ENCODE results near the gene CTTN. TPM values are rescaled to one million over a fixed set of nuclear protein-coding genes. Genes with fewer than 3 reads are reported as not detected.

The CTTN gene
- total RNA-seq, 4 donors from 2014 or later, result 92.8 to 226 (median 134) TPM

GRCh38 chr11:70468256-70469195 lies 70.2 kb downstream of the CTTN start:
- Histone ChIP-seq H3K36me3 (no peaks in the 10 kb centered on the region), H3K4me1 (peaks cover 0 to 9% of the 10 kb centered on the region in 2 donors), H3K27me3 (no peaks in the 10 kb centered on the region), H3K4me3 (no peak overlapping the region), H3K27ac (no peak overlapping the region), H3K9me3 (no peaks in the 10 kb centered on the region)
- DNase-seq (no peak), ATAC-seq (no peak)
- in situ Hi-C loops (cut with MboI; ENCODE audit: low sequenced_read_pairs in 4 of 4), result loop anchor here in 2 of 4 donors (5.0 kb wide), 2 partner anchors 284 to 289 kb away; no protein-coding TSS in a partner anchor
- TF ChIP-seq CTCF (IDR thresholded peaks at IDR 0.05 in 4 of 5, conservative IDR thresholded peaks at IDR 0.05 in 1 of 5) (no peak), POLR2A (IDR thresholded peaks at IDR 0.05) (no peak)
- intact Hi-C loops (cut with DNase I; ENCODE audit: low total_unique reads), result no loop called here

DNA sequence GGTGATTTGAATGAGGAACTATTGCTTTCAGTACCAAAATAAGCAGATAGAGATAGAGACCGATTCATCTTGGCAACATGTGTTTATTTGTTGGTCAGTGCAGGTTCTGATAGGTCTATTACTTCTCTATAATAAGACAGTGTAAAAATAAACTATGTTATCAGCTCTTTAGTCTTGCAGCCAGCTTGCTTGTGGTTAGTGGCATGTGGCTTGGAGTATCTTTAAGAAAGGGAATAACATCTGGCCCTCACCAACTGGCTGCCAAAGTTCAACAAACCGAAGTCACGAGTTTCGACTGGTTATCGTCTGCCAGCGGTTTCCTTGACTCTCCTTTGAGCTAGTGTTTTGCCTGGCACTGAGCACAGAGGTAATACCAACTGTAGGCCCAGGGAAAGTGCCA lies 71.8 kb downstream of the CTTN start:
- ATAC-seq (peak; percentile 81 to 97), DNase-seq (peak; percentile 54 to 77)
- peaks cover 0 to 9% of the 10 kb centered on the region in 2 donors for H3K4me1 ChIP-seq
- intact Hi-C loops (cut with DNase I; ENCODE audit: low total_unique reads), result loop anchor here (1.0 kb wide), 1 partner anchor 12 kb away; no protein-coding TSS in a partner anchor
- H3K4me3 ChIP-seq, result no peak overlapping the region
- no peaks in the 10 kb centered on the region for H3K27me3 ChIP-seq
- no peaks in the 10 kb centered on the region for H3K36me3 ChIP-seq
- TF ChIP-seq POLR2A (IDR thresholded peaks at IDR 0.05) (no peak), CTCF (IDR thresholded peaks at IDR 0.05 in 4 of 5, conservative IDR thresholded peaks at IDR 0.05 in 1 of 5) (no peak)
- in situ Hi-C loops (cut with MboI; ENCODE audit: low sequenced_read_pairs in 4 of 4), result loop anchor here in 2 of 4 donors (5.0 kb wide), 2 partner anchors 282 to 287 kb away; no protein-coding TSS in a partner anchor
- no peaks in the 10 kb centered on the region for H3K9me3 ChIP-seq
- peak overlapping the region in 2 of 4 donors; percentile 54 to 59 for H3K27ac ChIP-seq

- ATAC-seq, result no peak
- H3K4me1 ChIP-seq, result peaks cover 0 to 9% of the 10 kb centered on the region in 2 donors
- no peaks in the 10 kb centered on the region for H3K27me3 ChIP-seq
- DNase-seq, result no peak
- H3K4me3 ChIP-seq, result no peak overlapping the region
- in situ Hi-C loops (cut with MboI; ENCODE audit: low sequenced_read_pairs in 4 of 4) (loop anchor here in 2 of 4 donors (5.0 kb wide), 2 partner anchors 281 to 286 kb away; no protein-coding TSS in a partner anchor), intact Hi-C loops (cut with DNase I; ENCODE audit: low total_unique reads) (no loop called here)
- no peaks in the 10 kb centered on the region for H3K9me3 ChIP-seq
- H3K36me3 ChIP-seq, result no peaks in the 10 kb centered on the region
- H3K27ac ChIP-seq, result no peak overlapping the region
- no peak for TF ChIP-seq POLR2A (IDR thresholded peaks at IDR 0.05)
- TF ChIP-seq CTCF (IDR thresholded peaks at IDR 0.05 in 4 of 5, conservative IDR thresholded peaks at IDR 0.05 in 1 of 5), result peak in 1 of 5 experiments; percentile 19
Observed at GRCh38 chr11:70471254-70471653, 72.9 kb downstream of the CTTN start.

GRCh38 chr11:70472240-70472639 lies 73.9 kb downstream of the CTTN start:
- no peak overlapping the region for H3K4me3 ChIP-seq
- ATAC-seq (no peak), DNase-seq (no peak)
- in situ Hi-C loops (cut with MboI; ENCODE audit: low sequenced_read_pairs in 4 of 4) (loop anchor here in 2 of 4 donors (5.0 kb wide), 2 partner anchors 280 to 285 kb away; no protein-coding TSS in a partner anchor), intact Hi-C loops (cut with DNase I; ENCODE audit: low total_unique reads) (no loop called here)
- no peaks in the 10 kb centered on the region for H3K27me3 ChIP-seq
- H3K36me3 ChIP-seq, result no peaks in the 10 kb centered on the region
- peaks cover 0 to 9% of the 10 kb centered on the region in 2 donors for H3K4me1 ChIP-seq
- H3K9me3 ChIP-seq, result no peaks in the 10 kb centered on the region
- no peak overlapping the region for H3K27ac ChIP-seq
- TF ChIP-seq CTCF (IDR thresholded peaks at IDR 0.05 in 4 of 5, conservative IDR thresholded peaks at IDR 0.05 in 1 of 5) (no peak), POLR2A (IDR thresholded peaks at IDR 0.05) (no peak)
